IPS-18a (cell line): ENCODE data around the gene PDZK1IP1.

Source experiments
- H3K27ac ChIP-seq: one replicate; pipeline ENCODE4 v1.5.1; 2013; ENCODE audit warnings: low read length
- H3K27me3 ChIP-seq: one replicate; pipeline ENCODE4 v1.6.1; 2013; ENCODE audit warnings: mild to moderate bottlenecking, low read length; ENCODE audit not compliant: control insufficient read depth, insufficient read depth
- H3K36me3 ChIP-seq: one replicate; pipeline ENCODE4 v1.6.1; 2013; ENCODE audit warnings: low read depth, low read length; ENCODE audit not compliant: control insufficient read depth
- H3K4me1 ChIP-seq: one replicate; pipeline ENCODE4 v1.6.1; 2013; ENCODE audit warnings: low read depth, low read length; ENCODE audit not compliant: control insufficient read depth
- H3K4me3 ChIP-seq: one replicate; pipeline ENCODE4 v1.5.1; 2013; ENCODE audit warnings: low read length
- H3K9ac ChIP-seq: one replicate; pipeline ENCODE4 v1.6.1; 2013; ENCODE audit warnings: mild to moderate bottlenecking, low read length, moderate library complexity
- H3K9me3 ChIP-seq: one replicate; pipeline ENCODE4 v1.6.1; 2013; ENCODE audit warnings: low read depth, low read length; ENCODE audit not compliant: control insufficient read depth

The PDZK1IP1 gene

DNA sequence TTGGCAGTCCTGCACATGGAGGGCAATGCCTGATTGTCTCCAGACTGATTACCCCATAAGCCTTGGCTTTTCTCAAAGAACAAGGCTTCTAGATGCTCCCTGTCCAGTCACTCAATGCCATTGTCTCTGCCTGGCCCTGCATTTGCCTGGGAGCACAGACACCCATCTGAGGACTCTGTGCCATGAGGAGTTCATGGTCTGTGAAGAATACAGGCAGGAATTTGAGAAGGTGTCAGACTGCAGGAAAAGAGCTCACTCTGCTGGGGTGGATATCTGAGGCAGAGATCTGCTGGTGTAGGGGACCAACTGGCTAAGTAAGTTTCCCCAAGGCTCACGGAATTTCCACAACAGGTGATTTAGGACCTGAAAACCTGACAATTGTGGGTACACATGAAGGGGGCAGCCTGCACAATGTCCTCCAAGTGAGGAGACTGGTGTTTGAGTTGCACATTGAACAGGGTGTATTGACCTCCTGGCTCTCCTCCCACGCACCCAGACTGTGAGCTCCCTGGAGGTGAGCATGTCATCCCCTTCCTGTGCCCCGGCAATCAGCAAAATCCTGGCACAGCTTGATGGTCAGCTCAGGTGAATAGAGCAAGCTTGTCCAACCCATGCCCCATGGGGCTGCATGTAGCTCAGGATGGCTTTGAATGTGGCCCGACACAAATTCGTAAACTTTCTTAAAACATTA, 51.8 kb downstream of the PDZK1IP1 start:
- Histone ChIP-seq H3K4me3 (no peak overlapping the region), H3K27ac (no peak overlapping the region), H3K4me1 (no peaks in the 10 kb centered on the region), H3K9me3 (no peaks in the 10 kb centered on the region), H3K36me3 (no peaks in the 10 kb centered on the region), H3K27me3 (no peaks in the 10 kb centered on the region), H3K9ac (no peak overlapping the region)

DNA sequence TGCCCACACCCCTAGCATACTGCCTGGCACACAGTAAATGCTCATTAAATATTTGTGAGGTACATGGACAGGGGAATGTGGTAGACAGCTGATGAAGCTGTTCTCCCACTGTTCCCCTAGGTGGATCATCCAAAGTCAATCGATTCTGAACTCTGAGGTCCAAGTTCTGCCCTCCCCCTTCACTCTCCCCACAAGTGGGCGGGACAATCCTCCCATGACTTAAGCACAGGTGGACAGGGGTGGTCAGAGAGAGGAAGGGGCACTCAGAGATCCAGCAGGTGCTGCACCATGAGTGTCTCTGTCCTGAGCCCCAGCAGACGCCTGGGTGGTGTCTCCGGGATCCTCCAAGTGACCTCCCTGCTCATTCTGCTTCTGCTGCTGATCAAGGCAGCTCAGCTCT, 52.6 kb downstream of the PDZK1IP1 start, which contains the start of gene CYP4A22:
CYP4A22 (plus strand) TSS at position 244 of the 400 bp plus-strand sequence; CDS start at position 289, 45 bp downstream.
- Histone ChIP-seq H3K9me3 (no peaks in the 10 kb centered on the region), H3K27me3 (no peaks in the 10 kb centered on the region), H3K4me1 (no peaks in the 10 kb centered on the region), H3K4me3 (no peak within 1 kb of the TSS), H3K27ac (no peak within 1 kb of the TSS), H3K36me3 (no peaks in the 10 kb centered on the region), H3K9ac (no peak within 1 kb of the TSS)
